Thoracic aorta (tissue), 2 donors: Measurements from ENCODE around the gene ZNF423. TPM values are rescaled to one million over a fixed set of nuclear protein-coding genes. Genes with fewer than 3 reads are reported as not detected.
"Not testable (repeated sequence)": the region's sequence is repeated elsewhere in the genome, so short reads cannot be mapped to it uniquely, and the experiment has no call there.

Source experiments
- ATAC-seq: fragments of 150-250 bp; one replicate; pipeline ENCODE4 v1.8.0; 2017; ENCODE audit warnings: low read depth; ENCODE audit not compliant: insufficient number of reproducible peaks, low FRiP score
- DNase-seq: peaks from one replicate; pipeline ENCODE4 v3.0.0-alpha.2; 2020; ENCODE audit warnings: low spot score
- H3K27ac ChIP-seq, 2 donors: fragments of 200-600 bp; sonication (generic); 1 replicate in 1 of 2; 2 replicates in 1 of 2; pipeline ENCODE4 v1.5.1; 2016; ENCODE audit warnings: mild to moderate bottlenecking in 2 of 2, moderate library complexity in 2 of 2
- H3K27me3 ChIP-seq: fragments of 200-600 bp; sonication (generic); replicated peaks from 2 replicates; pipeline ENCODE4 v1.6.0; 2016; ENCODE audit warnings: mild to moderate bottlenecking; ENCODE audit not compliant: insufficient read depth
- H3K36me3 ChIP-seq: fragments of 200-600 bp; sonication (generic); one replicate; pipeline ENCODE4 v1.5.1; 2016
- H3K4me1 ChIP-seq, 2 donors: fragments of 200-600 bp; sonication (generic); 1 replicate in 1 of 2; 2 replicates in 1 of 2; pipeline versions ENCODE4 v1.5.1 to v1.6.0; 2016; ENCODE audit warnings: low read depth in 2 of 2, mild to moderate bottlenecking in 1 of 2; ENCODE audit not compliant: control insufficient read depth in 1 of 2
- H3K4me3 ChIP-seq: fragments of 200-600 bp; sonication (generic); 2 replicates; pipeline ENCODE4 v1.5.1; 2016; ENCODE audit warnings: mild to moderate bottlenecking
- H3K9me3 ChIP-seq: fragments of 200-600 bp; sonication (generic); 2 replicates; pipeline ENCODE4 v1.5.1; 2016
- CTCF ChIP-seq: fragments of 200-600 bp; sonication (generic); IDR thresholded peaks from one replicate; pipeline ENCODE4 v1.5.1; 2019; ENCODE audit warnings: antibody characterized with exemption
- total RNA-seq, 2 donors: library from RNA; depleted of rRNA; stranded (reverse); fragments of >200 nt; gene quantifications; one replicate each; pipeline versions ENCODE4 v1.1.0 to v1.2.3, GENCODE V29; 2016

The ZNF423 gene
- total RNA-seq, 2 donors from 2014 or later: 16.2 to 22.9 TPM

- peaks cover 0 to 9% of the 10 kb centered on the region in 2 donors for H3K4me1 ChIP-seq
- H3K27me3 ChIP-seq: no peaks in the 10 kb centered on the region
- no peaks in the 10 kb centered on the region for H3K36me3 ChIP-seq
- DNase-seq: no peak
- H3K9me3 ChIP-seq: no peaks in the 10 kb centered on the region
- ATAC-seq: no peak
- no peak overlapping the region for H3K27ac ChIP-seq
- no peak overlapping the region for H3K4me3 ChIP-seq
- no peak for TF ChIP-seq CTCF
Measured at GRCh38 chr16:49563666-49564065, 292.2 kb downstream of the ZNF423 start.

DNA sequence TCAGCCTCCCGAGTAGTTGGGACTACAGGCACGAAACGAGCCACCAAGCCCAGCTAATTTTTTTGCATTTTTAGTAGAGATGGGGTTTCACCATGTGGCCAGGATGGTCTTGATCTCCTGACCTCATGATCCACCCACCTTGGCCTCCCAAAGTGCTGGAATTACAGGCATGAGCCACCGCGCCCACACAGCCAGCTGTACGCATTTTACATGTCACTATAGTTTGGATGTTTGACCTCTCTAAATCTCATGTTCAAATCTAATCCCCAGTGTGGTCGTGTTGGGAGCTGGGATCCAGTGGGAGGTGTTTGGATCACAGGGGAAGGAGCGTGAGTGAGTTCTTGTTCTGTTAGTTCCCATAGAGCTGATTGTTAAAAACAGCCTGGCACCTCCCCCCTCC, 293.0 kb downstream of the ZNF423 start:
- not testable (repeated sequence) for ATAC-seq, H3K4me3 ChIP-seq, H3K27ac ChIP-seq, DNase-seq, H3K4me1 ChIP-seq, H3K27me3 ChIP-seq, H3K36me3 ChIP-seq, H3K9me3 ChIP-seq

DNA sequence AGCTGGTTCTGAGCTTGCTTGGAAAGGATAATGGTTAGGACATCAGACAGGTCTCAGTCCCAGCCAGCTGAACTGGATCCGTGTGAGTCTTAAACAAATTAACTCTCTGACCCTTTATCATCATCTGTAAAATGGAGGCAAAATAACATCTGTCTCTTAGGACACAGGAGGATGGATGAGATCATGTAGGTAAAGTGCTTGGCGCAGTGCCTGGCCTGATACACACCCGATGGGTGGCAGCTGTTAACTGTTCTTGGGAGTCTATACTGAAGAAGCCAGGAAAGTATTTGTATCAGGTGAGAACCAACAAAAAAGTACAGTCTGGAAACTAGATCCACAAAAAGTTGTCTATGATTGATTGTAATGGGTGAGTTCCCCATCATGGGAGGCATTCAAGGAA, 293.7 kb downstream of the ZNF423 start:
- Histone ChIP-seq H3K4me1 (peaks cover 0 to 9% of the 10 kb centered on the region in 2 donors), H3K9me3 (no peaks in the 10 kb centered on the region), H3K27me3 (no peaks in the 10 kb centered on the region), H3K36me3 (no peaks in the 10 kb centered on the region), H3K4me3 (no peak overlapping the region), H3K27ac (no peak overlapping the region)
- no peak for TF ChIP-seq CTCF
- DNase-seq (no peak), ATAC-seq (no peak)

GRCh38 chr16:49560004-49560830, 295.7 kb downstream of the ZNF423 start:
- Histone ChIP-seq H3K4me3 (peak overlapping the region; percentile 17), H3K27ac (no peak overlapping the region), H3K36me3 (no peaks in the 10 kb centered on the region), H3K9me3 (no peaks in the 10 kb centered on the region), H3K4me1 (peaks cover 0 to 9% of the 10 kb centered on the region in 2 donors), H3K27me3 (no peaks in the 10 kb centered on the region)
- no peak for DNase-seq
- ATAC-seq: no peak
- no peak for TF ChIP-seq CTCF

DNA sequence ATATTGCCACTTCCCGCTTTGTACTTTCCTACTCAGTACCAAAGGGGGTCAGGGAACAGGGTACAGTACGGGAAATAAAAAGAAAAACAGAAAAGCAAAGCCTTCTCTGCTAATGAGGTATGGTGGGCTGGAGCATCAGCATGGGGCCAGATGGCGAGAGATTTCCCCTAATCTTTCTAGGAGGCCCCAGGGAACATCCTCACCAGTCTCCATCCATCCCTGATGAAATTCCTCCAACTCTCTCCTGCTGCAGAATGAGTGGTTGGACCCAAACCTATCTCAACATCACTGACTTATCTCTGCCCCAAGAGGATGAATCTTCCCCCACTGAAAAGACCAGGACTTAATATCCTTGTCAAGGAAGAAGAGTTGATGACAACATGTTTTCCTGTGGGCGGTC, 296.7 kb downstream of the ZNF423 start:
- ATAC-seq (no peak), DNase-seq (no peak)
- Histone ChIP-seq H3K9me3 (no peaks in the 10 kb centered on the region), H3K27me3 (no peaks in the 10 kb centered on the region), H3K27ac (no peak overlapping the region), H3K4me1 (peaks cover 0 to 9% of the 10 kb centered on the region in 2 donors), H3K4me3 (no peak overlapping the region), H3K36me3 (no peaks in the 10 kb centered on the region)
- no peak for TF ChIP-seq CTCF

GRCh38 chr16:49558451-49558850, 297.5 kb downstream of the ZNF423 start:
- H3K27me3 ChIP-seq: no peaks in the 10 kb centered on the region
- no peaks in the 10 kb centered on the region for H3K9me3 ChIP-seq
- DNase-seq: no peak
- H3K4me3 ChIP-seq: no peak overlapping the region
- no peak for TF ChIP-seq CTCF
- H3K27ac ChIP-seq: no peak overlapping the region
- no peaks in the 10 kb centered on the region for H3K36me3 ChIP-seq
- ATAC-seq: no peak
- peaks cover 0 to 9% of the 10 kb centered on the region in 2 donors for H3K4me1 ChIP-seq
